ENCODE data around the gene USP44. TPM values are rescaled to one million over a fixed set of nuclear protein-coding genes. Genes with fewer than 3 reads are reported as not detected.

The USP44 gene
- total and polyA plus RNA-seq, 2 of the 8 experiments (the other 6 are each of a cell fraction or from before 2014, with no cell fraction given), result 129 to 197 TPM

DNA sequence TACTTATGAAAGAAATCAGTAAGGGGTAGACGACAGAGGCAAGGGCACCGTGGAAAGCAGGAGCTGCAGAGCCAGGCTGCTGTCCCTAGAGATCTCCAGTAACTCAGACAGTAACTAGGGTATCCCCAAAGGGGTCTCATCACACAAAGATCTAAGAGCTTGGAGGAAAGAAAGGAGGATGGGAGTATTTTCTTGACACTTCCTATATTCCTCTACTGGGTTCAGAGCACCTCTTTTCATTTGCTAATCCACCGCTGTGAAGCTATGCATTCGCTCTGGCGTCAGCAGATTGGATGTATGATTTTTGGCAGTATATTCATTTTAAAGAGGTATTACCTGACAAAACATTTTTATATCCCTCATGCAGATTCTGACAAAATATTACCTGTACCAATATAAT, 12.6 kb downstream of the USP44 start:
- WGBS, 2 experiments (ENCODE audit: extremely low coverage in 1 of 2, insufficient coverage in 1 of 2, insufficient read length in 1 of 2, insufficient replicate concordance in 2 of 2, low coverage in 1 of 2, low lambda C conversion rate in 2 of 2, missing lambda C conversion rate in 1 of 2), result 12% methylated on average over 5 of the region's 5 CpGs; no CpG with 5 or more reads in 1 of the 2 experiments
- Histone ChIP-seq H3K23me2 (ENCODE audit: low read depth, low read length) (no peaks in the 10 kb centered on the region), H3K27me3 (replicated peaks in 1 of 4; ENCODE audit: control insufficient read depth in 3 of 4, extremely low read depth in 1 of 4, insufficient read depth in 3 of 4, low read length in 3 of 4) (no peaks in the 10 kb centered on the region), H2BK5ac (ENCODE audit: low read depth, low read length) (no peak overlapping the region), H3K23ac (ENCODE audit: insufficient read length) (no peak overlapping the region), H4K91ac (replicated peaks; ENCODE audit: insufficient read length, low read length) (no peak overlapping the region), H3K9me3 (ENCODE audit: insufficient read depth in 2 of 2, low read depth in 1 of 2, low read length in 1 of 2) (no peaks in the 10 kb centered on the region), H3K4me1 (replicated peaks in 1 of 4; ENCODE audit: control insufficient read depth in 3 of 4, insufficient read depth in 4 of 4, low read length in 3 of 4) (peaks cover 0 to 22% (median 14%) of the 10 kb centered on the region in 4 experiments; a peak in 5 of 7 replicates), H3K79me2 (ENCODE audit: control insufficient read depth in 1 of 2, insufficient read depth in 2 of 2, low read length in 2 of 2) (peaks cover 38 to 99% of the 10 kb centered on the region in 2 experiments), H3K9ac (replicated peaks in 1 of 4; ENCODE audit: extremely low read depth in 1 of 4, low read depth in 3 of 4, low read length in 3 of 4) (no peak overlapping the region), H3K4ac (replicated peaks; ENCODE audit: insufficient read length, low read depth, low read length) (no peak overlapping the region), H3K27ac (ENCODE audit: low read depth, low read length) (peak overlapping the region; percentile 25; the same call in 1 of the 2 replicates), H3K14ac (ENCODE audit: insufficient read length) (no peak overlapping the region), H3K4me3 (ENCODE audit: extremely low read depth in 1 of 4, insufficient read depth in 2 of 4, low read depth in 3 of 4, low read length in 4 of 4) (peak overlapping the region in 1 of 4 experiments; percentile 5; a peak in 2 of 8 replicates), H4K8ac (ENCODE audit: extremely low read depth, insufficient read depth, low read length) (no peak overlapping the region), H4K5ac (ENCODE audit: insufficient read length, low read depth, low read length) (no peak overlapping the region), H3K18ac (ENCODE audit: extremely low read depth, low read length) (no peak overlapping the region), H2BK15ac (ENCODE audit: low read length) (no peak overlapping the region), H4K20me1 (replicated peaks in 1 of 2; ENCODE audit: control insufficient read depth in 1 of 2, insufficient read depth in 2 of 2, low read length in 2 of 2) (peaks cover 19 to 20% of the 10 kb centered on the region in 2 experiments), H2BK12ac (ENCODE audit: low read depth, low read length) (no peak overlapping the region), H2AFZ (ENCODE audit: low read length) (no peak overlapping the region), H2BK120ac (replicated peaks; ENCODE audit: low read depth, low read length) (no peak overlapping the region), H3K56ac (replicated peaks; ENCODE audit: insufficient read length, low read depth, low read length) (no peak overlapping the region), H3K79me1 (ENCODE audit: low read depth, low read length) (no peaks in the 10 kb centered on the region; the same call in 1 of the 2 replicates), H2BK20ac (ENCODE audit: low read length) (no peak overlapping the region), H3K4me2 (ENCODE audit: insufficient read depth in 1 of 2, low read depth in 2 of 2, low read length in 2 of 2) (peak overlapping the region; percentile 57 to 62), H3K36me3 (ENCODE audit: control insufficient read depth in 2 of 4, insufficient read depth in 4 of 4, low read length in 3 of 4) (peaks cover under 1 to 9% (median 5%) of the 10 kb centered on the region in 4 experiments; a peak in 7 of 8 replicates), H2AK5ac (ENCODE audit: low read depth, low read length) (no peak overlapping the region)
- no peak for TF ChIP-seq TBP (IDR thresholded peaks at IDR 0.05; ENCODE audit: low read depth, low read length)
- peak in 1 of 2 experiments; percentile 40; a peak in 1 of 3 replicates for TF ChIP-seq POLR2A (IDR thresholded peaks at IDR 0.05; ENCODE audit: control extremely low read depth in 1 of 2, low read depth in 2 of 2, low read length in 2 of 2)
- CTCF ChIA-PET (ENCODE audit: partially characterized antibody), result interaction anchor here (0.6 to 3.6 kb wide), 7 partner anchors 9 to 182 kb away, joined by 3 to 17 read pairs (median 9); no protein-coding TSS in a partner anchor
- POLR2A ChIA-PET (ENCODE audit: partially characterized antibody), result interaction anchor here (0.6 to 4.4 kb wide), 14 partner anchors 9 to 464 kb away, joined by 3 to 29 read pairs (median 4); partner anchors contain the start of genes METAP2 and USP44
- FAIRE-seq (no peak), DNase-seq (ENCODE audit: low read depth in 1 of 2, low spot score in 2 of 2) (no peak)
